KOPT-K1 (cell line): ENCODE results near the gene CIZ1.

Experiments used
- H3K27ac ChIP-seq: fragments of 200-600 bp; sonication (generic); 2 replicates; pipeline ENCODE4 v1.5.1; 2016; ENCODE audit warnings: antibody characterized with exemption, mild to moderate bottlenecking, low read depth, low read length; ENCODE audit not compliant: poor library complexity, severe bottlenecking
- H3K36me3 ChIP-seq: fragments of 200-600 bp; sonication (generic); 2 replicates; pipeline ENCODE4 v1.5.1; 2017; ENCODE audit warnings: antibody characterized with exemption, mild to moderate bottlenecking, low read length, moderate library complexity; ENCODE audit not compliant: insufficient read depth
- H3K9me3 ChIP-seq: fragments of 200-600 bp; sonication (generic); 2 replicates; pipeline ENCODE4 v1.5.1; 2017; ENCODE audit warnings: antibody characterized with exemption, low read length, mild to moderate bottlenecking; ENCODE audit not compliant: insufficient read depth, poor library complexity, severe bottlenecking

The CIZ1 gene

GRCh38 chr9:128150594-128151308, 40.6 kb downstream of the CIZ1 start:
- no peaks in the 10 kb centered on the region for H3K36me3 ChIP-seq
- H3K9me3 ChIP-seq, result no peaks in the 10 kb centered on the region
- no peak overlapping the region for H3K27ac ChIP-seq

GRCh38 chr9:128149951-128150593, 41.3 kb downstream of the CIZ1 start:
- H3K9me3 ChIP-seq, result no peaks in the 10 kb centered on the region
- H3K27ac ChIP-seq, result no peak overlapping the region

GRCh38 chr9:128149001-128149701, 42.2 kb downstream of the CIZ1 start, which contains the start of gene LCN2:
TSS of gene LCN2 (plus strand) at chr9:128149453. CDS start at chr9:128149526, 73 bp downstream.
- H3K36me3 ChIP-seq, result no peaks in the 10 kb centered on the region
- no peaks in the 10 kb centered on the region for H3K9me3 ChIP-seq
- no peak within 1 kb of the TSS for H3K27ac ChIP-seq

More at GRCh38 chr9:128149951-128150593, 41.3 kb downstream of the CIZ1 start:
- H3K36me3 ChIP-seq, result no peaks in the 10 kb centered on the region

GRCh38 chr9:128148509-128149000, 42.8 kb downstream of the CIZ1 start:
- Histone ChIP-seq H3K27ac (no peak overlapping the region), H3K36me3 (no peaks in the 10 kb centered on the region), H3K9me3 (no peaks in the 10 kb centered on the region)

- H3K27ac ChIP-seq, result no peak overlapping the region
- no peaks in the 10 kb centered on the region for H3K9me3 ChIP-seq
- H3K36me3 ChIP-seq, result no peaks in the 10 kb centered on the region
Observed at GRCh38 chr9:128146591-128147120, 44.7 kb downstream of the CIZ1 start.

GRCh38 chr9:128145951-128146351, 45.4 kb downstream of the CIZ1 start:
- Histone ChIP-seq H3K9me3 (no peaks in the 10 kb centered on the region), H3K27ac (no peak overlapping the region), H3K36me3 (no peaks in the 10 kb centered on the region)

- H3K27ac ChIP-seq, result no peak overlapping the region
- H3K9me3 ChIP-seq, result no peaks in the 10 kb centered on the region
- no peaks in the 10 kb centered on the region for H3K36me3 ChIP-seq
Observed at GRCh38 chr9:128145536-128145935, 45.8 kb downstream of the CIZ1 start.

GRCh38 chr9:128144239-128145181, 46.9 kb downstream of the CIZ1 start:
- H3K27ac ChIP-seq, result no peak overlapping the region
- no peaks in the 10 kb centered on the region for H3K36me3 ChIP-seq
- H3K9me3 ChIP-seq, result no peaks in the 10 kb centered on the region

- no peaks in the 10 kb centered on the region for H3K9me3 ChIP-seq
- H3K27ac ChIP-seq, result no peak overlapping the region
- H3K36me3 ChIP-seq, result no peaks in the 10 kb centered on the region
Observed at GRCh38 chr9:128143525-128144238, 47.7 kb downstream of the CIZ1 start.

GRCh38 chr9:128142596-128142995, 48.8 kb downstream of the CIZ1 start:
- Histone ChIP-seq H3K36me3 (no peaks in the 10 kb centered on the region), H3K27ac (no peak overlapping the region), H3K9me3 (no peaks in the 10 kb centered on the region)

- H3K9me3 ChIP-seq, result no peaks in the 10 kb centered on the region
- H3K27ac ChIP-seq, result peak overlapping the region; percentile 42
- H3K36me3 ChIP-seq, result no peaks in the 10 kb centered on the region
Observed at GRCh38 chr9:128142061-128142460, 49.3 kb downstream of the CIZ1 start.

- Histone ChIP-seq H3K36me3 (no peaks in the 10 kb centered on the region), H3K9me3 (no peaks in the 10 kb centered on the region), H3K27ac (peak overlapping the region; percentile 42)
Observed at GRCh38 chr9:128141604-128142003, 49.8 kb downstream of the CIZ1 start.

GRCh38 chr9:128139621-128140020, 51.8 kb downstream of the CIZ1 start:
- no peaks in the 10 kb centered on the region for H3K36me3 ChIP-seq
- H3K27ac ChIP-seq, result no peak overlapping the region
- no peaks in the 10 kb centered on the region for H3K9me3 ChIP-seq

GRCh38 chr9:128138001-128138400, 53.4 kb downstream of the CIZ1 start:
- no peak overlapping the region for H3K27ac ChIP-seq
- H3K36me3 ChIP-seq, result no peaks in the 10 kb centered on the region
- no peaks in the 10 kb centered on the region for H3K9me3 ChIP-seq
